ENCODE data around the gene NAE1. TPM values are rescaled to one million over a fixed set of nuclear protein-coding genes. Genes with fewer than 3 reads are reported as not detected.
A peak's percentile ranks its signal among the peaks of the same experiment; 100 is the strongest.

The NAE1 gene
- total RNA-seq (2014; rRNA removed) (55.1 and 82.3 TPM in 2 replicates), Bru-seq, nascent RNA (percentile 71 among the genes with signal in this experiment), BruChase-seq, experiment 1, labeled RNA remaining after a 6-hour chase (percentile 69 among the genes with signal in this experiment), BruChase-seq, experiment 2, labeled RNA remaining after a 2-hour chase (percentile 79 among the genes with signal in this experiment)
- long read RNA-seq, transcript NAE1-201 (20 exons, 1,837 nt): major isoform, 52 of 84 reads
- long read RNA-seq, partial matches to known transcripts: 12 of 84 reads
- long read RNA-seq, other reads (novel, unspliced or antisense): 13 of 84 reads

DNA sequence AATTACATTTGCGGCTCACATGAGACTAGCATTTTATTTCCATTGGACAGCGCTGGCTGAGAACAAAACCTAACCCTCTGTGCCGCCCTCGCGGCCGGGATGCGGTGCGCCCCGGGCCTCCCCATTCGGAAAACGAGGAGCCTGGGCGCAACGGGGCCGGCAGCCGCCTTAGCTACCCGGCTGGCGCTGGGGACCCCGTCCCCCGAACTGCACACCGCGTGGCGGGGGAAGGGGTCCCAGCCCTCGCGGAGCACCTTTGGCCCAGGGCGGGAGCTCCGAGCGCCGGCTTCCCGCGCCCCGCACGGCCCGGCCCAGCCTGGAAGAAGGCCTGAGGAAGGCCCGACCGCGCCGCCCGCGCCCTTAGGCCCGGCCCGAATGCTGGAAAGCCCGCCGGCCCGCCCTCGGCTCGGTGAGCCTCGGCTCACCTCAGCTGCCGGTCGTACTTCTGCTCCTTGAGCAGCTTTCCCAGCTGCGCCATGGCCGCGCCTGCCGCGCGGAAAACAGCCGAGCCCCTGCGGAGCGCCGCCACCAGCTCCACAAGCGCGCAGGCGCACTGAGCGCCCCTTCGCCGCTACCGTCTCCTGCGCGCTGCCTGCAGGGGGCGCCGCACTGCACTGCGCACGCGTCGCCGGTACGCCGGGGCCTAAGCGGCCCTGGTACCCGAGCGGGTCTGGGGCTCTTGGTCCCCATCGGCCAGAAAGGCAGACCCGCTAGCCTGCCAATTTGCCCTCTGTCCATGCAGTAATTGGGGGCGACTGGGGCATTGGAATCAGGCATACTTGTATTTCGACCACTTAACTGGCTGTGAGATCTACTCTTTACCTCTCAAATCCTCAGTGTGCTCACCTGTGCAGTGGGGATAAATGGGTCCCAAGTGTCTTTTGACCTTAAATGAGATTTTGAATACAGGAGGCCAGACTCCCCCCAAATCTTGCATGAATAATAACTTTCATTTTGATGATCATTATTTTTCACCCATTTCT lies at the start of gene NAE1:
Gene NAE1, minus strand, starts transcription at position 555 of the 983 bp plus-strand sequence. Its CDS starts 77 bp downstream, at position 478.
- ATAC-seq (peak; percentile 96), DNase-seq (peak; percentile 89)
- TF ChIP-seq EZH2phosphoT487 (IDR thresholded peaks at IDR 0.05; ENCODE audit: borderline replicate concordance, low read length) (no peak), CTCF (conservative IDR thresholded peaks at IDR 0.05; ENCODE audit: low read depth, low read length) (peak; percentile 85)
- peak within 1 kb of the TSS; percentile 95 for H3K9ac ChIP-seq (ENCODE audit: low read length)
- no peak within 1 kb of the TSS for H3K27ac ChIP-seq (ENCODE audit: low read length)
- no peaks in the 10 kb centered on the region for H3K9me3 ChIP-seq (ENCODE audit: low read length)
- H3K9me2 ChIP-seq (replicated peaks; ENCODE audit: low read length): no peaks in the 10 kb centered on the region
- peak within 1 kb of the TSS; percentile 84 for H3K4me2 ChIP-seq (ENCODE audit: low read length)
- peaks cover 30% of the 10 kb centered on the region for H3K79me2 ChIP-seq (ENCODE audit: low read length)
- POLR2A ChIA-PET (ENCODE audit: unreplicated experiment): interaction anchor here (0.5 to 0.6 kb wide), 3 partner anchors 40 to 953 kb away, joined by 3 to 24 read pairs (median 11); no protein-coding TSS in a partner anchor
- H2AFZ ChIP-seq (ENCODE audit: low read length): peak within 1 kb of the TSS; percentile 78
- H3K27me3 ChIP-seq (ENCODE audit: low read length): no peaks in the 10 kb centered on the region
- no peaks in the 10 kb centered on the region; the same call in 1 of the 2 replicates for H3K36me3 ChIP-seq (ENCODE audit: low read depth, low read length)
- H3K4me3 ChIP-seq (ENCODE audit: low read length): peak within 1 kb of the TSS; percentile 77
- BruUV-seq (replicated peaks): no TSS peak
- H4K20me1 ChIP-seq (ENCODE audit: low read length): no peaks in the 10 kb centered on the region
- CTCF ChIA-PET: interaction anchor here (0.6 to 1.3 kb wide), 9 partner anchors 13 to 251 kb away, joined by 3 to 25 read pairs (median 3); partner anchors contain the start of genes CA7 and PDP2
- no peaks in the 10 kb centered on the region for H3F3A ChIP-seq (ENCODE audit: low read length, unreplicated experiment)
- intact Hi-C loops (cut with micrococcal nuclease): loop anchor here (2.0 kb wide), 1 partner anchor 42 kb away; no protein-coding TSS in a partner anchor
- peaks cover 15% of the 10 kb centered on the region for H3K4me1 ChIP-seq (ENCODE audit: insufficient read depth, low read length)

DNA sequence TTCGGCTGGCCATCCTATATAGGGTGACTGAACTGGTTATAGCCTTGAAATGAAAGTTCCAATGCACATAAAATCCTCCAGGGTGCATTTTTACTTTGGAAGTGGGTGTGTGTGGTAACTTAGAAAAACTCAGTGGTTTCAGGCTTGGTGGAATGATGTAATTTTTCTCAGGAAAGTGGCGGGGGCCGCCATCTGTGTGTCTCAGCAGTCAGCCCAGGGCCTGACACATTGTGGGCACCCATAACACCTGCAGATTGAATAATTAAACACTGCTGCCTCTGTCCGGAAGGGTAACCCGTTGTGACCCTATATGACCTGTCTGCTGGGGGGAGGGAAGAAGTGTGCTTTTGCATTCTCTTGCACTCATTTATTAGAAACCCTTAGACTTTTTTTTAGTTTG lies 47.3 kb upstream of the NAE1 start:
- no TSS peak for BruUV-seq (replicated peaks)
- no peaks in the 10 kb centered on the region for H3K36me3 ChIP-seq (ENCODE audit: low read depth, low read length)
- ChIA-PET POLR2A (ENCODE audit: unreplicated experiment) (no interaction called here), CTCF (no interaction called here)
- intact Hi-C loops (cut with micrococcal nuclease): no loop called here
- H4K20me1 ChIP-seq (ENCODE audit: low read length): no peaks in the 10 kb centered on the region
- no peaks in the 10 kb centered on the region for H3K27me3 ChIP-seq (ENCODE audit: low read length)
- H3K4me2 ChIP-seq (ENCODE audit: low read length): no peak overlapping the region
- no peak overlapping the region for H3K27ac ChIP-seq (ENCODE audit: low read length)
- no peak overlapping the region for H3K4me3 ChIP-seq (ENCODE audit: low read length)
- H2AFZ ChIP-seq (ENCODE audit: low read length): no peak overlapping the region
- H3K9me2 ChIP-seq (replicated peaks; ENCODE audit: low read length): no peaks in the 10 kb centered on the region
- no peaks in the 10 kb centered on the region for H3F3A ChIP-seq (ENCODE audit: low read length, unreplicated experiment)
- no peak for DNase-seq
- ATAC-seq: no peak
- H3K9me3 ChIP-seq (ENCODE audit: low read length): no peaks in the 10 kb centered on the region
- H3K4me1 ChIP-seq (ENCODE audit: insufficient read depth, low read length): peaks cover 14% of the 10 kb centered on the region; the same call in 1 of the 2 replicates
- TF ChIP-seq EZH2phosphoT487 (IDR thresholded peaks at IDR 0.05; ENCODE audit: borderline replicate concordance, low read length): no peak
- no peak for TF ChIP-seq EZH2 (IDR thresholded peaks at IDR 0.05; ENCODE audit: low read length, unreplicated experiment)
- TF ChIP-seq CTCF (conservative IDR thresholded peaks at IDR 0.05; ENCODE audit: low read depth, low read length): no peak
- H3K9ac ChIP-seq (ENCODE audit: low read length): no peak overlapping the region
- peaks cover 14% of the 10 kb centered on the region for H3K79me2 ChIP-seq (ENCODE audit: low read length)

All from PC-3 (cell line).